OCI-LY7 (cell line): ENCODE measurements around the gene MET.

Experiments
- EZH2phosphoT487 ChIP-seq: fragments of 200-600 bp; sonication (generic); IDR thresholded peaks from 2 replicates; pipeline ENCODE4 v1.6.1; 2018; ENCODE audit warnings: low read depth, borderline replicate concordance, mild to moderate bottlenecking, mixed run types, antibody characterized with exemption, low read length, moderate library complexity, mixed read lengths
- TF ChIP-seq, protein P1 (sequence below): fragments of 200-600 bp; sonication (generic); conservative IDR thresholded peaks from 2 replicates; pipeline ENCODE4 v1.5.1; 2014; ENCODE audit warnings: mild to moderate bottlenecking, antibody characterized with exemption, low read length, moderate library complexity, mixed read lengths

- TF ChIP-seq, protein P1, sequence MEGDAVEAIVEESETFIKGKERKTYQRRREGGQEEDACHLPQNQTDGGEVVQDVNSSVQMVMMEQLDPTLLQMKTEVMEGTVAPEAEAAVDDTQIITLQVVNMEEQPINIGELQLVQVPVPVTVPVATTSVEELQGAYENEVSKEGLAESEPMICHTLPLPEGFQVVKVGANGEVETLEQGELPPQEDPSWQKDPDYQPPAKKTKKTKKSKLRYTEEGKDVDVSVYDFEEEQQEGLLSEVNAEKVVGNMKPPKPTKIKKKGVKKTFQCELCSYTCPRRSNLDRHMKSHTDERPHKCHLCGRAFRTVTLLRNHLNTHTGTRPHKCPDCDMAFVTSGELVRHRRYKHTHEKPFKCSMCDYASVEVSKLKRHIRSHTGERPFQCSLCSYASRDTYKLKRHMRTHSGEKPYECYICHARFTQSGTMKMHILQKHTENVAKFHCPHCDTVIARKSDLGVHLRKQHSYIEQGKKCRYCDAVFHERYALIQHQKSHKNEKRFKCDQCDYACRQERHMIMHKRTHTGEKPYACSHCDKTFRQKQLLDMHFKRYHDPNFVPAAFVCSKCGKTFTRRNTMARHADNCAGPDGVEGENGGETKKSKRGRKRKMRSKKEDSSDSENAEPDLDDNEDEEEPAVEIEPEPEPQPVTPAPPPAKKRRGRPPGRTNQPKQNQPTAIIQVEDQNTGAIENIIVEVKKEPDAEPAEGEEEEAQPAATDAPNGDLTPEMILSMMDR = no peak
- TF ChIP-seq EZH2phosphoT487 = no peak
These were observed 100.4 kb downstream of the MET start for GRCh38 chr7:116772423-116772863.
